ENCODE data around the gene MSI2.

The MSI2 gene

DNA sequence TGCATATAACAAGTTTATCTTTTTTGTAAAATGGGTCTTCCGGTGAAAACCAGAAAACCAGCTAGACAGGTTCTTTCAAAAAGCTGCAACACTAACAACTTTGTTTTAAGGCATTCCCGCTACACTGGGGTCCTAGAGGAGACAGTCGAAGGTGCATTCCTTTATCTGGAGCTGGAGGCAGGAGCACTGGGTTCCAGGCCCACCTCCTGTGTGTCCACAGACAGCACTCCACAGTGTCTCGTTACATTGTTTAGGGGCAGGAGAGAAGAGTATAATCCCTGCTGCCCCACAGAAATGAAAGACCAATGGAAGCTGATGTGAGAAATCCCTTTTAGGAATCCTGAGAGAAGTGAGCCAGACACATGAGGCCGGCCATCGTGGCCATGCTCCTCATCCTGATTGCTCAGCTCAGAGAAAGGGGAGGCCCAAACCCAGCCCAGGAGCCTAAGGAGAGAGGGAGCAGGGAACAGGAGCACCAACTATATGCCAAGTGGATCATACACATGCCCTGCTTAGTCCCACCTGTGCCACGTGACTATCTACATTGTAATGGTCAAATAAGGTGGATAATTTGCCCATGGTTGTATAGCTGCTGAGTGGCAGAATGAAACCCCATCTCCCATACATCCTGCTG, 429.3 kb downstream of the MSI2 start:
- no peak for DNase-seq (ENCODE audit: extremely low spot score)
- TF ChIP-seq FOXK2 (IDR thresholded peaks at IDR 0.05) (no peak), ARNT (IDR thresholded peaks at IDR 0.05) (no peak), FOXM1 (IDR thresholded peaks at IDR 0.05; ENCODE audit: borderline replicate concordance) (no peak), HDGF (IDR thresholded peaks at IDR 0.05; ENCODE audit: borderline replicate concordance) (no peak), ELF4 (IDR thresholded peaks at IDR 0.05) (no peak), ZNF384 (IDR thresholded peaks at IDR 0.05) (no peak), LEF1 (IDR thresholded peaks at IDR 0.05; ENCODE audit: borderline replicate concordance) (no peak), SUZ12 (IDR thresholded peaks at IDR 0.05) (no peak)
- ChIA-PET CTCF (interaction anchor here (0.6 to 1.6 kb wide), 2 partner anchors 14 to 25 kb away, joined by 3 to 4 read pairs; no protein-coding TSS in a partner anchor), POLR2A (no interaction called here)

- no peak for TF ChIP-seq BHLHE40 (IDR thresholded peaks at IDR 0.05; ENCODE audit: borderline replicate concordance)
- TF ChIP-seq FOXM1 (IDR thresholded peaks at IDR 0.05; ENCODE audit: borderline replicate concordance), result no peak
- TF ChIP-seq SP1 (IDR thresholded peaks at IDR 0.05), result no peak
- TF ChIP-seq FOXA1 (IDR thresholded peaks at IDR 0.05), result no peak
- no peak for TF ChIP-seq LEF1 (IDR thresholded peaks at IDR 0.05; ENCODE audit: borderline replicate concordance)
- TF ChIP-seq ZNF384 (IDR thresholded peaks at IDR 0.05), result no peak
- TF ChIP-seq FOXK2 (IDR thresholded peaks at IDR 0.05), result no peak
- TF ChIP-seq, protein P1, sequence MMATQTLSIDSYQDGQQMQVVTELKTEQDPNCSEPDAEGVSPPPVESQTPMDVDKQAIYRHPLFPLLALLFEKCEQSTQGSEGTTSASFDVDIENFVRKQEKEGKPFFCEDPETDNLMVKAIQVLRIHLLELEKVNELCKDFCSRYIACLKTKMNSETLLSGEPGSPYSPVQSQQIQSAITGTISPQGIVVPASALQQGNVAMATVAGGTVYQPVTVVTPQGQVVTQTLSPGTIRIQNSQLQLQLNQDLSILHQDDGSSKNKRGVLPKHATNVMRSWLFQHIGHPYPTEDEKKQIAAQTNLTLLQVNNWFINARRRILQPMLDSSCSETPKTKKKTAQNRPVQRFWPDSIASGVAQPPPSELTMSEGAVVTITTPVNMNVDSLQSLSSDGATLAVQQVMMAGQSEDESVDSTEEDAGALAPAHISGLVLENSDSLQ (IDR thresholded peaks at IDR 0.05), result no peak
- no peak for TF ChIP-seq HDGF (IDR thresholded peaks at IDR 0.05; ENCODE audit: borderline replicate concordance)
- TF ChIP-seq ELF4 (IDR thresholded peaks at IDR 0.05), result no peak
- TF ChIP-seq ARNT (IDR thresholded peaks at IDR 0.05), result no peak
- TF ChIP-seq L3MBTL2 (conservative IDR thresholded peaks at IDR 0.05), result no peak
- TF ChIP-seq CTBP1 (IDR thresholded peaks at IDR 0.05; ENCODE audit: borderline replicate concordance), result no peak
- no peak for TF ChIP-seq NFRKB (IDR thresholded peaks at IDR 0.05)
- no peak for TF ChIP-seq SUZ12 (IDR thresholded peaks at IDR 0.05)
- TF ChIP-seq TARDBP (IDR thresholded peaks at IDR 0.05), result no peak
- no peak for DNase-seq (ENCODE audit: extremely low spot score)
- POLR2A ChIA-PET, result no interaction called here
- CTCF ChIA-PET, result no interaction called here
These were observed 431.3 kb downstream of the MSI2 start for GRCh38 chr17:57687642-57688041.

GRCh38 chr17:57689254-57689653, 432.9 kb downstream of the MSI2 start:
- ChIA-PET POLR2A (no interaction called here), CTCF (interaction anchor here (0.6 to 1.3 kb wide), 2 partner anchors 16 to 17 kb away, joined by 3 to 4 read pairs; no protein-coding TSS in a partner anchor)
- no peak for TF ChIP-seq HDGF (IDR thresholded peaks at IDR 0.05; ENCODE audit: borderline replicate concordance)
- TF ChIP-seq FOXM1 (IDR thresholded peaks at IDR 0.05; ENCODE audit: borderline replicate concordance), result no peak
- TF ChIP-seq FOXA1 (IDR thresholded peaks at IDR 0.05), result no peak
- no peak for DNase-seq (ENCODE audit: extremely low spot score)

DNA sequence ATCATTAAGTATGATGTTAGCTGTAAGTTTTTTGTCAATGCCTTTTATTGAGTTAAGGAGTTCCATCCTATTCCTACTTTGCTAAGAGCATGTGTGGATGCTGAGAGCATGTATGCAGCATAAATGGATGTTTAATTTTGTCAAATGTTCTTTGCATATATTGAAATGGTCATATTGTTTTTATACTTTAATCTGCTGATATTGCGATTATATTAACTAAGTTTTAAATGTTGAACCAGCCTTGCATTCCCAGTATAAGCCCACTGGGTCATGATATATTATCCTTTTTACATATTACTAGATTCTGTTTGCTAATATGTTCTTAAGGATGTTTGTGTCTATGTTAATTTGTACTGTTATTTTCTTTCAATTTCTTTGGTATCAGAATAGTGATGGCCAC, 435.6 kb downstream of the MSI2 start:
- no peak for DNase-seq (ENCODE audit: extremely low spot score)
- ChIA-PET POLR2A (no interaction called here), CTCF (interaction anchor here (1.3 kb wide), 1 partner anchor 20 kb away, joined by 4 read pairs; no protein-coding TSS in a partner anchor)
- TF ChIP-seq NFRKB (IDR thresholded peaks at IDR 0.05) (no peak), CTBP1 (IDR thresholded peaks at IDR 0.05; ENCODE audit: borderline replicate concordance) (no peak), FOXK2 (IDR thresholded peaks at IDR 0.05) (no peak), HDGF (IDR thresholded peaks at IDR 0.05; ENCODE audit: borderline replicate concordance) (no peak), FOXM1 (IDR thresholded peaks at IDR 0.05; ENCODE audit: borderline replicate concordance) (no peak), BHLHE40 (IDR thresholded peaks at IDR 0.05; ENCODE audit: borderline replicate concordance) (no peak), SP1 (IDR thresholded peaks at IDR 0.05) (no peak), TARDBP (IDR thresholded peaks at IDR 0.05) (no peak), ELF4 (IDR thresholded peaks at IDR 0.05) (no peak), ARNT (IDR thresholded peaks at IDR 0.05) (no peak)
- TF ChIP-seq, protein P1 (IDR thresholded peaks at IDR 0.05), result no peak

DNA sequence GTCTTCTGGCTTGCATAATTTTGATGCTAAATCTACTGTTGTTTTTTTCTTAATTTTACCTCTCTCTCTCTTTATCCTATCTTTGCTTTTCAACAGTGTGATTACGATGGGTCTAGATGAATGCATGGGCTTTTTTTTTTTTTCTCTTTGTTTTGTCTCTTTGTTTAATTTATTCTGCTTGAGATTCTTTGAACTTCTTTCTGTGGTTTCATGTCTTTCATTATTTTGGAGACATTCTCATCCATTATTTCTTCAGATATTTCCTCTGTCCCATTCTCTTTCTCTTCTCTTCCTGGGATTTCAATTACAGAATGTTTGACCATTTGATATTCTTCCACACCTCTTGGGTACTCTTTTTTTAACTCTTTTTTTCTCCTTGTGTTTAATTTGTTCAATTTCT, 436.4 kb downstream of the MSI2 start:
- DNase-seq (ENCODE audit: extremely low spot score), result no peak
- no peak for TF ChIP-seq FOXK2 (IDR thresholded peaks at IDR 0.05)
- CTCF ChIA-PET, result no interaction called here

GRCh38 chr17:57694051-57694450, 437.7 kb downstream of the MSI2 start:
- CTCF ChIA-PET, result no interaction called here
- no peak for TF ChIP-seq L3MBTL2 (conservative IDR thresholded peaks at IDR 0.05)
- no peak for TF ChIP-seq SUZ12 (IDR thresholded peaks at IDR 0.05)
- TF ChIP-seq, protein P1 (IDR thresholded peaks at IDR 0.05), result no peak
- no peak for TF ChIP-seq TARDBP (IDR thresholded peaks at IDR 0.05)
- no peak for TF ChIP-seq FOXA1 (IDR thresholded peaks at IDR 0.05)
- no peak for TF ChIP-seq SP1 (IDR thresholded peaks at IDR 0.05)
- TF ChIP-seq HDGF (IDR thresholded peaks at IDR 0.05; ENCODE audit: borderline replicate concordance), result no peak
- TF ChIP-seq FOXK2 (IDR thresholded peaks at IDR 0.05), result no peak
- TF ChIP-seq ARNT (IDR thresholded peaks at IDR 0.05), result no peak
- TF ChIP-seq ELF4 (IDR thresholded peaks at IDR 0.05), result no peak
- TF ChIP-seq CTBP1 (IDR thresholded peaks at IDR 0.05; ENCODE audit: borderline replicate concordance), result no peak
- TF ChIP-seq NFRKB (IDR thresholded peaks at IDR 0.05), result no peak
- no peak for TF ChIP-seq ZNF384 (IDR thresholded peaks at IDR 0.05)
- TF ChIP-seq FOXM1 (IDR thresholded peaks at IDR 0.05; ENCODE audit: borderline replicate concordance), result no peak
- TF ChIP-seq BHLHE40 (IDR thresholded peaks at IDR 0.05; ENCODE audit: borderline replicate concordance), result no peak
- TF ChIP-seq LEF1 (IDR thresholded peaks at IDR 0.05; ENCODE audit: borderline replicate concordance), result no peak
- POLR2A ChIA-PET, result no interaction called here
- DNase-seq (ENCODE audit: extremely low spot score), result no peak

More for the DNA sequence above, 436.4 kb downstream of the MSI2 start:
- POLR2A ChIA-PET, result no interaction called here

All from HEK293T (cell line).